Activated T-cell treated with anti-CD3 and anti-CD28 coated beads, Interleukin-2, amount 50 U/mL, for 4 hours (primary cell): ENCODE measurements around the gene PARP11. TPM values are rescaled to one million over a fixed set of nuclear protein-coding genes. Genes with fewer than 3 reads are reported as not detected.

Experiments
- ATAC-seq, 2 donors: fragments of 200-7000 bp; cut with Tn5 transposase; one replicate each; pipeline ENCODE4 v1.10.0; 2021
- DNase-seq: peaks from one replicate; pipeline ENCODE4 v3.0.0-alpha.2; 2020
- H3K27me3 Mint-ChIP-seq: one replicate; pipeline ENCODE4 v1.8.0; 2021; ENCODE audit warnings: low read depth, mixed read lengths
- H3K36me3 Mint-ChIP-seq: one replicate; pipeline ENCODE4 v1.8.0; 2022; ENCODE audit warnings: mixed read lengths; ENCODE audit not compliant: insufficient read depth
- H3K4me1 Mint-ChIP-seq: one replicate; pipeline ENCODE4 v1.8.0; 2021; ENCODE audit warnings: low read depth, mixed read lengths
- H3K4me3 Mint-ChIP-seq: one replicate; pipeline ENCODE4 v1.8.0; 2021; ENCODE audit warnings: mild to moderate bottlenecking, moderate library complexity, mixed read lengths
- H3K9me3 Mint-ChIP-seq: one replicate; pipeline ENCODE4 v1.8.0; 2021; ENCODE audit warnings: mixed read lengths
- total RNA-seq, 3 donors: library from RNA; stranded (reverse); gene quantifications; one replicate each; pipeline ENCODE4 v1.2.1, GENCODE V29; 2021

The PARP11 gene
- total RNA-seq, 3 donors from 2014 or later: 8.3 to 12.5 (median 9.0) TPM

GRCh38 chr12:3827301-3828000 is 45.7 kb downstream of the PARP11 start:
- Mint-ChIP-seq H3K9me3 (no peaks in the 10 kb centered on the region), H3K4me3 (no peak overlapping the region), H3K4me1 (peaks cover 6% of the 10 kb centered on the region), H3K27me3 (no peaks in the 10 kb centered on the region), H3K36me3 (peaks cover 15% of the 10 kb centered on the region)
- ATAC-seq (no peak), DNase-seq (no peak)

- H3K9me3 Mint-ChIP-seq: no peaks in the 10 kb centered on the region
- peaks cover 20% of the 10 kb centered on the region for H3K36me3 Mint-ChIP-seq
- DNase-seq: no peak
- no peak for ATAC-seq
- H3K27me3 Mint-ChIP-seq: no peaks in the 10 kb centered on the region
- H3K4me3 Mint-ChIP-seq: no peak overlapping the region
- no peaks in the 10 kb centered on the region for H3K4me1 Mint-ChIP-seq
These were observed 51.8 kb downstream of the PARP11 start for GRCh38 chr12:3821441-3821840.

GRCh38 chr12:3820122-3820521 is 53.1 kb downstream of the PARP11 start:
- Mint-ChIP-seq H3K4me3 (no peak overlapping the region), H3K36me3 (peaks cover 19% of the 10 kb centered on the region), H3K4me1 (no peaks in the 10 kb centered on the region), H3K9me3 (no peaks in the 10 kb centered on the region), H3K27me3 (no peaks in the 10 kb centered on the region)
- DNase-seq (no peak), ATAC-seq (peak; percentile 48 to 62)

GRCh38 chr12:3816266-3816665 is 56.9 kb downstream of the PARP11 start:
- ATAC-seq: no peak
- peaks cover 22% of the 10 kb centered on the region for H3K36me3 Mint-ChIP-seq
- no peaks in the 10 kb centered on the region for H3K9me3 Mint-ChIP-seq
- no peak overlapping the region for H3K4me3 Mint-ChIP-seq
- no peaks in the 10 kb centered on the region for H3K27me3 Mint-ChIP-seq
- DNase-seq: no peak
- no peaks in the 10 kb centered on the region for H3K4me1 Mint-ChIP-seq

- no peak for ATAC-seq
- Mint-ChIP-seq H3K4me3 (no peak overlapping the region), H3K9me3 (no peaks in the 10 kb centered on the region), H3K4me1 (peaks cover 3% of the 10 kb centered on the region), H3K27me3 (no peaks in the 10 kb centered on the region), H3K36me3 (peaks cover 25% of the 10 kb centered on the region)
- no peak for DNase-seq
These were observed 58.0 kb downstream of the PARP11 start for GRCh38 chr12:3815094-3815766.

GRCh38 chr12:3810540-3810939 is 62.7 kb downstream of the PARP11 start:
- H3K36me3 Mint-ChIP-seq: peaks cover 28% of the 10 kb centered on the region
- no peak for ATAC-seq

GRCh38 chr12:3810016-3810370 is 63.2 kb downstream of the PARP11 start:
- Mint-ChIP-seq H3K4me3 (no peak overlapping the region), H3K36me3 (peaks cover 24% of the 10 kb centered on the region), H3K27me3 (no peaks in the 10 kb centered on the region), H3K4me1 (peaks cover 15% of the 10 kb centered on the region), H3K9me3 (no peaks in the 10 kb centered on the region)
- ATAC-seq: no peak
- DNase-seq: no peak

More at GRCh38 chr12:3810540-3810939, 62.7 kb downstream of the PARP11 start:
- H3K4me3 Mint-ChIP-seq: no peak overlapping the region
- peaks cover 15% of the 10 kb centered on the region for H3K4me1 Mint-ChIP-seq
- no peak for DNase-seq
- no peaks in the 10 kb centered on the region for H3K9me3 Mint-ChIP-seq
- no peaks in the 10 kb centered on the region for H3K27me3 Mint-ChIP-seq

- no peaks in the 10 kb centered on the region for H3K9me3 Mint-ChIP-seq
- peaks cover 23% of the 10 kb centered on the region for H3K36me3 Mint-ChIP-seq
- ATAC-seq (peak in 1 of 2 donors; percentile 49), DNase-seq (no peak)
- H3K4me1 Mint-ChIP-seq: peaks cover 15% of the 10 kb centered on the region
- no peak overlapping the region for H3K4me3 Mint-ChIP-seq
- H3K27me3 Mint-ChIP-seq: no peaks in the 10 kb centered on the region
These were observed 63.7 kb downstream of the PARP11 start for GRCh38 chr12:3809357-3810015.

GRCh38 chr12:3805077-3805476 is 68.1 kb downstream of the PARP11 start:
- no peak for ATAC-seq
- H3K27me3 Mint-ChIP-seq: no peaks in the 10 kb centered on the region
- peaks cover 13% of the 10 kb centered on the region for H3K4me1 Mint-ChIP-seq
- no peak for DNase-seq
- H3K4me3 Mint-ChIP-seq: no peak overlapping the region
- no peaks in the 10 kb centered on the region for H3K9me3 Mint-ChIP-seq
- peaks cover 5% of the 10 kb centered on the region for H3K36me3 Mint-ChIP-seq

- ATAC-seq (peak; percentile 80 to 85), DNase-seq (peak; percentile 68)
- Mint-ChIP-seq H3K4me3 (no peak overlapping the region), H3K4me1 (peaks cover 6% of the 10 kb centered on the region), H3K9me3 (no peaks in the 10 kb centered on the region), H3K27me3 (no peaks in the 10 kb centered on the region), H3K36me3 (peaks cover 5% of the 10 kb centered on the region)
These were observed 69.2 kb downstream of the PARP11 start for GRCh38 chr12:3803865-3804472.

- Mint-ChIP-seq H3K4me3 (no peak overlapping the region), H3K27me3 (no peaks in the 10 kb centered on the region), H3K9me3 (no peaks in the 10 kb centered on the region), H3K36me3 (peaks cover 6% of the 10 kb centered on the region), H3K4me1 (no peaks in the 10 kb centered on the region)
- no peak for ATAC-seq
- no peak for DNase-seq
These were observed 70.5 kb downstream of the PARP11 start for GRCh38 chr12:3802721-3803120.

- H3K4me3 Mint-ChIP-seq: no peak overlapping the region
- H3K27me3 Mint-ChIP-seq: no peaks in the 10 kb centered on the region
- peaks cover 17% of the 10 kb centered on the region for H3K36me3 Mint-ChIP-seq
These were observed 75.6 kb downstream of the PARP11 start for GRCh38 chr12:3797531-3798048.

GRCh38 chr12:3795492-3796133 is 77.6 kb downstream of the PARP11 start:
- no peaks in the 10 kb centered on the region for H3K27me3 Mint-ChIP-seq
- DNase-seq (no peak), ATAC-seq (no peak)
- no peaks in the 10 kb centered on the region for H3K4me1 Mint-ChIP-seq
- H3K9me3 Mint-ChIP-seq: no peaks in the 10 kb centered on the region
- no peak overlapping the region for H3K4me3 Mint-ChIP-seq
- peaks cover 14% of the 10 kb centered on the region for H3K36me3 Mint-ChIP-seq

More at GRCh38 chr12:3797531-3798048, 75.6 kb downstream of the PARP11 start:
- ATAC-seq (no peak), DNase-seq (no peak)
- no peaks in the 10 kb centered on the region for H3K4me1 Mint-ChIP-seq
- H3K9me3 Mint-ChIP-seq: no peaks in the 10 kb centered on the region

GRCh38 chr12:3795066-3795465 is 78.1 kb downstream of the PARP11 start:
- Mint-ChIP-seq H3K27me3 (no peaks in the 10 kb centered on the region), H3K9me3 (no peaks in the 10 kb centered on the region), H3K4me3 (no peak overlapping the region), H3K4me1 (no peaks in the 10 kb centered on the region), H3K36me3 (peaks cover 14% of the 10 kb centered on the region)
- no peak for ATAC-seq
- no peak for DNase-seq
